ENCODE results near the gene ARFGEF2.
"Not testable (repeated sequence)": the region's sequence is repeated elsewhere in the genome, so short reads cannot be mapped to it uniquely, and the experiment has no call there.

- TF ChIP-seq CTCF (IDR thresholded peaks at IDR 0.05; ENCODE audit: low read depth, low read length, poor library complexity, severe bottlenecking); EZH2phosphoT487 (IDR thresholded peaks at IDR 0.05; ENCODE audit: borderline replicate concordance, low read length): not testable (repeated sequence)
Measured at GRCh38 chr20:48888517-48888916, 33.0 kb upstream of the ARFGEF2 start.
